Measurements from ENCODE around the gene MCEMP1. TPM values are rescaled to one million over a fixed set of nuclear protein-coding genes. Genes with fewer than 3 reads are reported as not detected.
"Not testable (repeated sequence)": the region's sequence is repeated elsewhere in the genome, so short reads cannot be mapped to it uniquely, and the experiment has no call there.

Gene MCEMP1
- total and polyA plus RNA-seq, 5 donors, result 0.17 to 0.85 (median 0.50) TPM

DNA sequence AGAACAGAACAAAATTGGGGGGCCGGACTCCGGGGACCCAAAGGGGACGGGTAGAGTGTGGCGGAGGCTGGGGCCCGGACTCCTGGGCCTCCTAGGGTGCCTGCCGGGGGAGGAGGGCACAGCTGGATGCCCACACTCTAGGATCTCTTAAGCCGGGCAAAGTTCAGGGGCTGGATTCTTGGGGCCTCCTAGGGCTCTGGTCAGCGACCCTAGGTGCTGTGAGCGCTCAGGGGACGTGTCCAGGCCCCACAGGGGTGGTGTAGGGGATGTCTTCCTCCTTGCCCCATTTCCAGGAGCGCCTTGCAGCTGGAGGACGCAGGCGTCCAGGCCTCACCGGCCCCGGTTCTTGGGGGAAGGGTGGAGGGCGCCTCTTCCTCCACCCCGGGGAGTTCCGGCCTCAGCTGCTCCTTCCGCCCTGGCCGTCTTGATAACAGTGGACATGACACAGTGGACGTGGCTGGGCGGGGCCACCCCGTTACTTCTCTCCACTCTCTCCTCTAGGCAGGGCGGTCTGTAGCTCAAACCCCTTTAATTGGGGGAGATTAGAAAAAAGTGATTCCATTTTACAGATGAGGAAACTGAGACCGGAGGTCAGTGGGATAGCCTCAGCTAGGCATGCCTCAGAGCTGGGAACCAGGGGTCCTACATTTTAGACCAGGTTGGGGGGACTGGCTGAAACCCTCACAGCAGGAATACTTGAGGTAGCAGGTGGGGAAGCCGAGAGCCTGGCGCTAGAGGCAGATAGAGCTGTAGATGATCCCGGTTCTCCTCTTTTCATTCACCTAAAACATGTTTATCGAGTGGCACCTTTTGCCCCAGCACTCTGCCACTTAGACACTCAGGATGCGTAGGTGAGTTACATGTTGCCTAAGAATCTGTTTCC is 39.3 kb upstream of the MCEMP1 start:
- 43% methylated on average over 30 of the region's 30 CpGs for WGBS

DNA sequence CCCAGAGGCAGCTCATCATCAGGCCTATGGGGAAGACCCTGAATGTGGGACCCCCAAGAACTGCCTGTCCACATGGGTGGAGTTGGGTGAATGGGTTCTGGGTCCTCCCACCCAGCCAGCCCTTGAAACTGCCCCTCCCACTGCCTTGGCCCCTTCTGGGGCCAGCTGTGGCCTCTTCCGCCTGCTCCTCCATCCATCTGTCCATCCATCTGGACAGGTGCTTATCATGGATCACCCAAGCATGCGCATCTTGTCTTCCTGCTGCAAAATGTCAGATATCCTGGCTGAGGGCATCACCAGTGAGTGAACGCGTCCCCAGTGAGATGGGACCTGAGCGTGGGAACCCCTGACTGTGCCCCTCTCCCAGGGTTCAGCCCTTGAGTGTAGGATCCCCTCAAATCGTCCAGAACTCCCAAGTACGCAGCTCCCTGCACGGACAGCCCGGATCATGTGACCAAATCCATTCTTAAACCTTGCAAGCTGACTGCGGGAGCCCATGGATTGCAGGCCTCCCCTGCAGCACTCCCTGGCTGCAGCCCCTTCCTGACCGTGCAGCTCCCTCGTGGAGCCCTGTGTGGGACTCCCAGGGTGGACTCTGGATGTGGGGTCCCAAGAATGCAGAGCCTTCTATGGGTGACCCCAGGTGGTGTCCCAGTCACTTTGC is 38.0 kb upstream of the MCEMP1 start:
- H3K27ac ChIP-seq (ENCODE audit: low read length), result no peak overlapping the region
- intact Hi-C loops (cut with DNase I), result no loop called here
- no peak overlapping the region for H3K4me3 ChIP-seq (ENCODE audit: low read length)
- no peak for ATAC-seq
- no peaks in the 10 kb centered on the region for H3K4me1 ChIP-seq (ENCODE audit: control insufficient read depth, insufficient read depth, low read length)
- peak in 2 of 3 donors; percentile 23 to 30 for DNase-seq
- H3K27me3 ChIP-seq (ENCODE audit: control insufficient read depth, insufficient read depth), result no peaks in the 10 kb centered on the region
- no peaks in the 10 kb centered on the region for H3K9me3 ChIP-seq (ENCODE audit: control insufficient read depth, low read length)
- 61% methylated on average over 12 of the region's 12 CpGs for WGBS

More for the DNA sequence above, 39.3 kb upstream of the MCEMP1 start:
- peak; percentile 42 to 72 for ATAC-seq
- peak overlapping the region; percentile 14 for H3K4me3 ChIP-seq (ENCODE audit: low read length)
- no peaks in the 10 kb centered on the region for H3K4me1 ChIP-seq (ENCODE audit: control insufficient read depth, insufficient read depth, low read length)
- H3K9me3 ChIP-seq (ENCODE audit: control insufficient read depth, low read length), result no peaks in the 10 kb centered on the region
- no peaks in the 10 kb centered on the region for H3K27me3 ChIP-seq (ENCODE audit: control insufficient read depth, insufficient read depth)
- peak; percentile 61 to 84 (median 83) for DNase-seq
- no peak overlapping the region for H3K27ac ChIP-seq (ENCODE audit: low read length)
- intact Hi-C loops (cut with DNase I), result no loop called here

DNA sequence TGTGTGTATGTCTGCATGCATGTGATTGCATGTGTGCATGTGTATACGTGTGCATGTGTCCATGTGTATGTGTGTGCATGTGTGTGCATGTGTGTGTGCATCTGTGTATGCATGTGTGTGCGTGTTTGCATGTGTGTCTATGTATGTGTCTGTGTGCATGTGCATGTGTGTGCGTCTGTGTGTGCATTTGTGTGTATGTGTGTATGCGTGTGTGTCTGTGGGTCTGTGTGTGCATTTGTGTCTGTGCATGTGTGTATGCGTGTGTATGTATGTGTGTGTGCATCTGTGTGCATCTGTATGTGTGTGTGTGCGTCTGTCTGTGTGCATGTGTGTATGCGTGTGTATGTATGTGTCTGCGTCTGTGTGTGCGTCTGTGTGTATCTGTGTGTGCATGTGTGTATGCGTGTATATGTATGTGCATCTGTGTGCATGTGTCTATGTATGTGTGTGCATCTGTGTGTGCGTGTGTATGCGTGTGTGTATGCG is 37.0 kb upstream of the MCEMP1 start:
- intact Hi-C loops (cut with DNase I), result no loop called here
- ATAC-seq (no peak), DNase-seq (peak in 2 of 3 donors; percentile 7 to 20)
- Histone ChIP-seq H3K4me3 (ENCODE audit: low read length) (no peak overlapping the region), H3K9me3 (ENCODE audit: control insufficient read depth, low read length) (no peaks in the 10 kb centered on the region), H3K27ac (ENCODE audit: low read length) (no peak overlapping the region), H3K27me3 (ENCODE audit: control insufficient read depth, insufficient read depth) (no peaks in the 10 kb centered on the region), H3K4me1 (ENCODE audit: control insufficient read depth, insufficient read depth, low read length) (no peaks in the 10 kb centered on the region)
- WGBS, result 97% methylated on average over 13 of the region's 13 CpGs

DNA sequence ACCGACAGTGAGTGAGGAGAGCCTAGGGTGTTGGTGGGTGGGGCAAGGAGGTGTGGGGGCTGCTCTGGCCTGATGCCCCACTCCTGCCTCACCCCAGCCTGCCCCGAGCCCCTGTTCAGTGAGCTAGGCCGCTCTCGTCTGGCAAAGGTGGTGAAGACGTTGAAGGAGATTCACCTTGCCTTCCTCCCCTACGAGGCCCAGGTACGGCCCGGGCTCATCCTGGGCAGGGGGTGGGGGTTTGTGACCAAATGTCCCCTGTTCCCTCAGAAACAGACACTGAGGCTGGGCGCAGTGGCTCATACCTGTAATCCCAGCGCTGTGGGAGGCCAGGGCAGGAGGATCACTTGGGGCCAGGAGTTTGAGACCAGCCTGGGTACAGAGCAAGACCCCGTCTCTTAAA is 36.1 kb upstream of the MCEMP1 start:
- Histone ChIP-seq H3K4me3 (ENCODE audit: low read length) (no peak overlapping the region), H3K27ac (ENCODE audit: low read length) (no peak overlapping the region), H3K4me1 (ENCODE audit: control insufficient read depth, insufficient read depth, low read length) (no peaks in the 10 kb centered on the region), H3K9me3 (ENCODE audit: control insufficient read depth, low read length) (no peaks in the 10 kb centered on the region), H3K27me3 (ENCODE audit: control insufficient read depth, insufficient read depth) (no peaks in the 10 kb centered on the region)
- no peak for ATAC-seq
- WGBS, result 94% methylated on average over 11 of the region's 11 CpGs
- DNase-seq, result peak in 2 of 3 donors; percentile 26 to 29
- intact Hi-C loops (cut with DNase I), result no loop called here

DNA sequence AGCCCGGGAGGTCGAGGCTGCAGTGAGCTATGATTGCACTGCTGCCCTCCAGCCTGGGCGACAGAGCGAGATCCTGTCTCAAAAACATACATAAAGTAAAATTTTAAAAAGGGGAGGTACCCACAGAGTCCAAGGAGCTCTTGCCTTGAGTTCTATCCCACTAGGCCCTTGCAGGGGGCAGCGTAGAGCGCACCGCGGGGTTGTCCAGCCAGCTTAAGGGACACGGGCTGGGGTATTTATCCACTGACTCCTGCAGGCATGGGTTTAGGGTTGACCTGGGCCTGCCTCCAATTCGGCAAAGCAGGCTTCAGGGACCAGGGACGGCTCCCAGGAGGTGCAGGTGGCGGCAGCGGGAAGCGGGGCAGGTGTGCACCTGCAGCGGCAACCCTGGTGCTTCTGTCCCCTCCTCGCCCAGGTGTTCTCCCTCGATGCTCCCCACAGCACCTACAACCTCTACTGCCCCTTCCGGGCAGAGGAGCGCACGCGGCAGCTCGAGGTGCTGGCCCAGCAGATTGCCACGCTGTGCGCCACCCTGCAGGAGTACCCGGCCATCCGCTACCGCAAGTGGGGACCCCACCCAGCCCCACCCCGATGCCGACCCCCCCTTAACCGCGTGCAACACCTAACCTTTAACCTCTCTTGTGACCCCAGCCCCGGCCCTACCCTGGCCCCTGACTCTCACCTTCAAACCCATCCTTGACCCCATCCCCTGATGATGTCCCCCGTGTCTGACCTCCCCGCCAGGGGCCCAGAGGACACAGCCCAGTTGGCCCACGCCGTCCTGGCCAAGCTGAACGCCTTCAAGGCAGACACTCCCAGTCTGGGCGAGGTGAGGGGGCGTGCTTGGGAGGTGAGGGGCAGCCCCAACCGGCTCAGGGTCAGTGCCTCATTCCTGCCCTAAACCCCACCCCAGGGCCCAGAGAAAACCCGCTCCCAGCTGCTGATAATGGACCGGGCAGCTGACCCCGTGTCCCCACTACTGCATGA is 35.3 kb upstream of the MCEMP1 start:
- intact Hi-C loops (cut with DNase I), result no loop called here
- H3K27ac ChIP-seq (ENCODE audit: low read length), result no peak overlapping the region
- ATAC-seq (no peak), DNase-seq (peak in 2 of 3 donors; percentile 43 to 44)
- 85% methylated on average over 43 of the region's 43 CpGs for WGBS
- no peaks in the 10 kb centered on the region for H3K4me1 ChIP-seq (ENCODE audit: control insufficient read depth, insufficient read depth, low read length)
- no peak overlapping the region for H3K4me3 ChIP-seq (ENCODE audit: low read length)
- no peaks in the 10 kb centered on the region for H3K9me3 ChIP-seq (ENCODE audit: control insufficient read depth, low read length)
- H3K27me3 ChIP-seq (ENCODE audit: control insufficient read depth, insufficient read depth), result no peaks in the 10 kb centered on the region

DNA sequence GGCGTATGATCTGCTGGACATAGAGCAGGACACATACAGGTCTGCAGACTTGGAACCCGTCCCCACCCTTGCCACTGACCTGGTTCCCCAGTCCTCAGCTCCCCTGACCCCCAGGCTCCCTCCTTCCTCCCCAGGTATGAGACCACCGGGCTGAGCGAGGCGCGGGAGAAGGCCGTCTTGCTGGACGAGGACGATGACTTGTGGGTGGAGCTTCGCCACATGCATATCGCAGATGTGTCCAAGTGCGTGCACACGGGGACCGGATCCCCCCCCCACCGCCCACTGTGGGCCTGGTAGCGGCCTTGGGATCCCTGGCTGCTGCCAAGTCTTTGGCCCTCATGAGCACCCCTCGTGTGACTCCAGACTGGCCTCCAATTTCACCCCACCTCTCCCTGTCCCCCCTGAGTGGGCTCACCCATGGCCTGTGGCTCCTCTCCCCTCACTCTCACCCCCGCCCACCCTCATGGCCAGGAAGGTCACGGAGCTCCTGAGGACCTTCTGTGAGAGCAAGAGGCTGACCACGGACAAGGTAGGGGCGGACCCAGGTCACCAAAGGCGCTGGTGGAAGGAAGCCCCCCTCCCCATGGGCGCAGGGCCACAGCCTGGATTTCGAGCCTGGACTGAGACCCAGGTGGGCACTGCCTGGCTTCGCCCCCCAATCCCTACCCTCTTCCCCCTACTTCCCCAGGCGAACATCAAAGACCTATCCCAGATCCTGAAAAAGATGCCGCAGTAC is 34.4 kb upstream of the MCEMP1 start:
- Histone ChIP-seq H3K4me3 (ENCODE audit: low read length) (no peak overlapping the region), H3K27me3 (ENCODE audit: control insufficient read depth, insufficient read depth) (no peaks in the 10 kb centered on the region), H3K9me3 (ENCODE audit: control insufficient read depth, low read length) (no peaks in the 10 kb centered on the region), H3K27ac (ENCODE audit: low read length) (no peak overlapping the region), H3K4me1 (ENCODE audit: control insufficient read depth, insufficient read depth, low read length) (no peaks in the 10 kb centered on the region)
- DNase-seq (peak; percentile 19 to 40 (median 38)), ATAC-seq (no peak)
- WGBS, result 88% methylated on average over 27 of the region's 27 CpGs
- intact Hi-C loops (cut with DNase I), result no loop called here

DNA sequence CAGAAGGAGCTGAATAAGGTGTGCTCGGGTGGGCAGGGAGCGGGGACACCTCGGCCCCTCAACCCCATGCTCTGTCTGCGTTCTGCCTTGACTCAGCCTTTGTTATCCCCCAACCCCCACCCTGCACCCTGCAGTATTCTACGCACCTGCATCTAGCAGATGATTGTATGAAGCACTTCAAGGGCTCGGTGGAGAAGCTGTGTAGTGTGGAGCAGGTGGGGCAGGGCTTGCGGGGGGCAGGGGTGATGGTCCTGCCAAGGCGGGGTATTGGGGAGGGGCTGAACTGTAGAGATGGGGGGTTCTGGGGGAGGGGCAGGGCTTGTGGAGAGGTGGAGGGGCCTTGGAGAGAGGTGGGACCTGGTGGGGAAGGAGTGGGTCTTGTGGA is 33.9 kb upstream of the MCEMP1 start:
- no peak overlapping the region for H3K4me3 ChIP-seq (ENCODE audit: low read length)
- no peaks in the 10 kb centered on the region for H3K27me3 ChIP-seq (ENCODE audit: control insufficient read depth, insufficient read depth)
- H3K9me3 ChIP-seq (ENCODE audit: control insufficient read depth, low read length), result no peaks in the 10 kb centered on the region
- DNase-seq (peak in 1 of 3 donors; percentile 32), ATAC-seq (no peak)
- no peaks in the 10 kb centered on the region for H3K4me1 ChIP-seq (ENCODE audit: control insufficient read depth, insufficient read depth, low read length)
- WGBS, result 92% methylated on average over 8 of the region's 8 CpGs
- no peak overlapping the region for H3K27ac ChIP-seq (ENCODE audit: low read length)
- intact Hi-C loops (cut with DNase I), result no loop called here

DNA sequence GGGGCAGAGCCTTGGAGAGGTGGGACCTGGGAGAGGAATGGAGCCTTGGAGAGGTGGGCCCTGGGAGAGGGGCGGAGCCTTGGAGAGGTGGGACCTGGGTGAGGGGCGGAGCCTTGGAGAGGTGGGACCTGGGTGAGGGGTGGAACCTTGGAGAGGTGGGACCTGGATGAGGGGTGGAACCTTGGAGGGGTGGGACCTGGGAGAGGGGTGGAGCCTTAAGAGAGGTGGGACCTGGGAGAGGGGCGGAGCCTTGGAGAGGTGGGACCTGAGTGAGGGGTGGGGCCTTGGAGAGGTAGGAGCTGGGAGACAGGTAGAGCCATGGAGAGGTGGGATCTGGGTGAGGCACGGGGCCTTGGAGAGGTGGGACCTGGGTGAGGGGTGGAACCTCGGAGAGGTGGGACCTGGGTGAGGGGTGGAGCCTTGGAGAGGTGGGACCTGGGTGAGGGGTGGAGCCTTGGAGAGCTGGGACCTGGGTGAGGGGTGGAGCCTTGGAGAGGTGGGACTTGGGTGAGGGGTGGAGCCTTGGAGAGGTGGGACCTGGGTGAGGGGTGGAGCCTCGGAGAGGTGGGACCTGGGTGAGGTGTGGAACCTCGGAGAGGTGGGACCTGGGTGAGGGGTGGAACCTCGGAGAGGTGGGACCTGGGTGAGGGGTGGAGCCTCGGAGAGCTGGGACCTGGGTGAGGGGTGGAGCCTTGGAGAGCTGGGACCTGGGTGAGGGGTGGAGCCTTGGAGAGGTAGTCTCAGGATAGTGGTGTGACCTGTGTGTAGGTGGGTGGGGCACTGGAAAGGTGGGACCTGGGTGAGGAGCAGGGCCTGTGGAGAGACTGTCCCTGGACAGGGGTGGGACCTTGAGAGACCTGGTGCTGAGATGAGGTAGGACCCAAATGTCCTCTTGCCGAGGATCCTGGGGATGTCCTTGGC is 33.0 kb upstream of the MCEMP1 start:
- H3K9me3 ChIP-seq (ENCODE audit: control insufficient read depth, low read length); H3K27me3 ChIP-seq (ENCODE audit: control insufficient read depth, insufficient read depth); intact Hi-C loops (cut with DNase I); H3K4me1 ChIP-seq (ENCODE audit: control insufficient read depth, insufficient read depth, low read length); H3K27ac ChIP-seq (ENCODE audit: low read length); ATAC-seq; H3K4me3 ChIP-seq (ENCODE audit: low read length): not testable (repeated sequence)
- WGBS, result 47% methylated on average over 10 of the region's 10 CpGs
- DNase-seq, result peak in 1 of 3 donors; percentile 35

DNA sequence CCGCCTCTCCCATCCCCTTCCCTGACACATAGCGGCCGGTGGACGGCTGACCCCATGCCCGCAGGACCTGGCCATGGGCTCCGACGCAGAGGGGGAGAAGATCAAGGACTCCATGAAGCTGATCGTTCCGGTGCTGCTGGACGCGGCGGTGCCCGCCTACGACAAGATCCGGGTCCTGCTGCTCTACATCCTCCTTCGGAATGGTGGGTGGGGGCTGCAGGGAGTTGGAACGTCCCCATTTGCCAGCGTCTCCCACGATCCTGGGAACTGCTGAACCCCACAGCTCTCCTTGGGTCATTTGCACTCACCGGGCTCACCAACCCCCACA is 32.4 kb upstream of the MCEMP1 start:
- DNase-seq (peak in 1 of 3 donors; percentile 33), ATAC-seq (no peak)
- intact Hi-C loops (cut with DNase I), result no loop called here
- Histone ChIP-seq H3K4me3 (ENCODE audit: low read length) (no peak overlapping the region), H3K9me3 (ENCODE audit: control insufficient read depth, low read length) (no peaks in the 10 kb centered on the region), H3K27me3 (ENCODE audit: control insufficient read depth, insufficient read depth) (no peaks in the 10 kb centered on the region), H3K27ac (ENCODE audit: low read length) (no peak overlapping the region), H3K4me1 (ENCODE audit: control insufficient read depth, insufficient read depth, low read length) (no peaks in the 10 kb centered on the region)
- 93% methylated on average over 20 of the region's 20 CpGs for WGBS

Measured in right cardiac atrium (tissue), 5 donors.